Sigmoid colon (tissue), 7 donors: ENCODE data around the gene BAD. TPM values are rescaled to one million over a fixed set of nuclear protein-coding genes. Genes with fewer than 3 reads are reported as not detected.

Experiments
- DNase-seq: peaks from one replicate; pipeline ENCODE4 v3.0.0-alpha.2; 2019
- H3K27ac ChIP-seq, 4 donors: fragments of 200-600 bp; sonication (generic); one replicate each; pipeline ENCODE4 v1.5.1; 2016 to 2019; ENCODE audit warnings: mild to moderate bottlenecking in 1 of 4
- H3K27me3 ChIP-seq, 3 donors: fragments of 200-600 bp; sonication (generic); one replicate each; pipeline ENCODE4 v1.5.1; 2019; ENCODE audit warnings: mild to moderate bottlenecking in 1 of 3
- H3K36me3 ChIP-seq, 4 donors: fragments of 200-600 bp; sonication (generic); one replicate each; pipeline ENCODE4 v1.5.1; 2016 to 2019
- H3K4me1 ChIP-seq, 4 donors: fragments of 200-600 bp; sonication (generic); one replicate each; pipeline ENCODE4 v1.5.1; 2017 to 2019
- H3K4me3 ChIP-seq, 4 donors: fragments of 200-600 bp; sonication (generic); one replicate each; pipeline ENCODE4 v1.5.1; 2017 to 2019; ENCODE audit warnings: mild to moderate bottlenecking in 2 of 4, moderate library complexity in 1 of 4
- H3K9me3 ChIP-seq, 4 donors: fragments of 200-600 bp in 3 of 4; sonication (generic) in 3 of 4; one replicate each; pipeline versions ENCODE4 v1.5.1 to v1.6.1; 2013 to 2019
- EP300 ChIP-seq, 4 donors: sonication (generic); formaldehyde crosslinking; IDR thresholded peaks; one replicate each; pipeline ENCODE4 v1.6.1; 2017; ENCODE audit warnings: antibody characterized with exemption in 4 of 4
- POLR2A ChIP-seq, 2 donors: fragments of 450-650 bp; IDR thresholded peaks; one replicate each; pipeline ENCODE4 v1.6.1; 2016; ENCODE audit warnings: antibody characterized with exemption in 2 of 2, mild to moderate bottlenecking in 2 of 2, moderate library complexity in 2 of 2
- POLR2AphosphoS5 ChIP-seq, 4 donors: sonication (generic); formaldehyde crosslinking; IDR thresholded peaks; one replicate each; pipeline ENCODE4 v1.6.1; 2017; ENCODE audit warnings: antibody characterized with exemption in 4 of 4
- WGBS, 2 donors: extraction: QIAGEN DNeasy Blood & Tissue Kit; methylation state at CpG; one replicate each; pipeline ENCODE4 v1.1.7; 2013; 5-methylcytosine and 5-hydroxymethylcytosine counted together
- intact Hi-C: fragments of 100-400 bp; cut with DNase I; formaldehyde crosslinking; loops from one replicate; pipeline ENCODE4 v1.15.1; 2023
- polyA plus RNA-seq, 3 donors: library from polyadenylated mRNA; stranded (reverse); fragments of 200-250 nt; gene quantifications; one replicate each; pipeline ENCODE4 v1.2.3, GENCODE V29; 2013
- total RNA-seq, 4 donors: library from RNA; depleted of rRNA; stranded (reverse); fragments of >200 nt; gene quantifications; one replicate each; pipeline ENCODE4 v1.1.0, GENCODE V29; 2016
- TF ChIP-seq, protein P1 (sequence below), 4 experiments: fragments of 450-650 bp in 3 of 4; fragments of 200-600 bp in 1 of 4; IDR thresholded peaks; one replicate each; pipeline ENCODE4 v1.5.1; 2016 to 2019; ENCODE audit warnings: antibody characterized with exemption in 4 of 4, mild to moderate bottlenecking in 3 of 4, moderate library complexity in 2 of 4
- donor health status: healthy with polysubstance abuse.
- donor health status: Bipolar disorder and iron deficiency.
- donor health status: healthy.

BAD gene
- total and polyA plus RNA-seq, 7 donors, result 95.3 to 264 (median 127) TPM

DNA sequence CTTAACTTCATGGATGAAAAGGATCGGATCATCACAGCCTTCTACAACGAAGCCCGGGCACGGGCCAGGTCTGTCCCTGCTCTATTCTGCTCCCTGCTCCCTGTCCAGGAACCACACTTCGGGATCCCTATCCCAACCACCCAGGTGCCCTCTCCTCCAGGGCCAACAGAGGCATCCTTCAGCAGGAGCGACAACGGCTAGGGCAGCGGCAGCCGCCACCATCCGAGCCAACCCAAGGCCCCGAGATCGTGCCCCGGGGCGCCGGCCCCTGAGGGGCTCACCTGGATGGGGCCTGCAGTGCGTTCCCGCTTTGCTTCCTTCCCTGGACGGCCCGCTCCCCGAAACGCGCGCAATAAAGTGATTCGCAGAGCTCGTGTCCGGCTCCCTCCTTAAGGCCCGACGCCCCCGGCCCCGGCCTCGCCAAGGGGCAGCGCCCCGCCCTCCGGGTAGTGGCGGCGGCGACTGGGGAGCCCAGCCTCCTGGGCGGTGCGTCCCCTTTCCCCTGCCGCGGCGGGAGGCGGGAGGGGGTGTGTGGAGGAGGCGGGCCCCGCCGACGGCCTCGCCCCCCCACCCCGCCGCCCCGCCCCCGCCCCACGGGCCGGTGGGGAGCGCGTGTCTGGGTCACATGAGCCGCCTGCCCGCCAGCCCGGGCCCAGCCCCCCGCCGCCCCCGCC is 50.4 kb downstream of the BAD start, which contains the start of gene VEGFB:
Gene VEGFB (plus strand): TSS at position 672 of the 674 bp plus-strand sequence. CDS start 250 bp downstream, outside the sequence.
- intact Hi-C loops, result no loop called here
- Histone ChIP-seq H3K4me1 (peaks cover 0 to 59% (median 42%) of the 10 kb centered on the region in 4 donors), H3K27me3 (no peaks in the 10 kb centered on the region), H3K9me3 (no peaks in the 10 kb centered on the region), H3K36me3 (peaks cover 0 to 26% (median 2%) of the 10 kb centered on the region in 4 donors), H3K4me3 (peak within 1 kb of the TSS; percentile 66 to 88 (median 80)), H3K27ac (peak within 1 kb of the TSS; percentile 88 to 93 (median 91))
- peak; percentile 91 for DNase-seq
- 1 to 6% methylated on average over 60 to 62 of the region's 62 CpGs for WGBS, 2 donors
- TF ChIP-seq POLR2AphosphoS5 (IDR thresholded peaks at IDR 0.05) (peak; percentile 58 to 86 (median 73)), POLR2A (IDR thresholded peaks at IDR 0.05) (peak; percentile 16 to 33), EP300 (IDR thresholded peaks at IDR 0.05) (no peak)
- TF ChIP-seq, protein P1, sequence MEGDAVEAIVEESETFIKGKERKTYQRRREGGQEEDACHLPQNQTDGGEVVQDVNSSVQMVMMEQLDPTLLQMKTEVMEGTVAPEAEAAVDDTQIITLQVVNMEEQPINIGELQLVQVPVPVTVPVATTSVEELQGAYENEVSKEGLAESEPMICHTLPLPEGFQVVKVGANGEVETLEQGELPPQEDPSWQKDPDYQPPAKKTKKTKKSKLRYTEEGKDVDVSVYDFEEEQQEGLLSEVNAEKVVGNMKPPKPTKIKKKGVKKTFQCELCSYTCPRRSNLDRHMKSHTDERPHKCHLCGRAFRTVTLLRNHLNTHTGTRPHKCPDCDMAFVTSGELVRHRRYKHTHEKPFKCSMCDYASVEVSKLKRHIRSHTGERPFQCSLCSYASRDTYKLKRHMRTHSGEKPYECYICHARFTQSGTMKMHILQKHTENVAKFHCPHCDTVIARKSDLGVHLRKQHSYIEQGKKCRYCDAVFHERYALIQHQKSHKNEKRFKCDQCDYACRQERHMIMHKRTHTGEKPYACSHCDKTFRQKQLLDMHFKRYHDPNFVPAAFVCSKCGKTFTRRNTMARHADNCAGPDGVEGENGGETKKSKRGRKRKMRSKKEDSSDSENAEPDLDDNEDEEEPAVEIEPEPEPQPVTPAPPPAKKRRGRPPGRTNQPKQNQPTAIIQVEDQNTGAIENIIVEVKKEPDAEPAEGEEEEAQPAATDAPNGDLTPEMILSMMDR (IDR thresholded peaks at IDR 0.05), result no peak

DNA sequence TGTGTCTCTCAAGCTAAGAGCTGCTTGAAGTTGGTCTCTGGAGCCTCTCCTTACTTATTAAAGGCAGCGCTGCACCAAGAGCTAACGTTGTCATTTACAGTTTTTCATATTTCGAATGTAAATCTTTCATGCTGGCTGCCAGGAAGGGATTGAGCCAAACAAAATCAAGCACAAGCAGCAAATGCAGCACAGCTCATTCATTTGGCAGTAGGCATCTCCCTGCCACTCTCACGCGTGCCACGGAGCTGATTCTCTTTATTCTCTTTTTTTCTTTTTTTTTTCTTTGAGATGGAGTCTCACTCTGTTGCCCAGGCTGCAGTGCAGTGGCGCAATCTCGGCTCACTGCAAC is 51.5 kb downstream of the BAD start:
- TF ChIP-seq EP300 (IDR thresholded peaks at IDR 0.05), result no peak
- Histone ChIP-seq H3K4me1 (peaks cover 0 to 62% (median 48%) of the 10 kb centered on the region in 4 donors), H3K27ac (peak overlapping the region in 3 of 4 donors; percentile 15 to 98 (median 89)), H3K9me3 (no peaks in the 10 kb centered on the region), H3K4me3 (no peak overlapping the region), H3K27me3 (no peaks in the 10 kb centered on the region), H3K36me3 (peaks cover 0 to 15% (median 2%) of the 10 kb centered on the region in 4 donors)
- DNase-seq, result no peak
- WGBS, 2 donors, result 87 to 91% methylated on average over 8 of the region's 8 CpGs
- intact Hi-C loops, result no loop called here

DNA sequence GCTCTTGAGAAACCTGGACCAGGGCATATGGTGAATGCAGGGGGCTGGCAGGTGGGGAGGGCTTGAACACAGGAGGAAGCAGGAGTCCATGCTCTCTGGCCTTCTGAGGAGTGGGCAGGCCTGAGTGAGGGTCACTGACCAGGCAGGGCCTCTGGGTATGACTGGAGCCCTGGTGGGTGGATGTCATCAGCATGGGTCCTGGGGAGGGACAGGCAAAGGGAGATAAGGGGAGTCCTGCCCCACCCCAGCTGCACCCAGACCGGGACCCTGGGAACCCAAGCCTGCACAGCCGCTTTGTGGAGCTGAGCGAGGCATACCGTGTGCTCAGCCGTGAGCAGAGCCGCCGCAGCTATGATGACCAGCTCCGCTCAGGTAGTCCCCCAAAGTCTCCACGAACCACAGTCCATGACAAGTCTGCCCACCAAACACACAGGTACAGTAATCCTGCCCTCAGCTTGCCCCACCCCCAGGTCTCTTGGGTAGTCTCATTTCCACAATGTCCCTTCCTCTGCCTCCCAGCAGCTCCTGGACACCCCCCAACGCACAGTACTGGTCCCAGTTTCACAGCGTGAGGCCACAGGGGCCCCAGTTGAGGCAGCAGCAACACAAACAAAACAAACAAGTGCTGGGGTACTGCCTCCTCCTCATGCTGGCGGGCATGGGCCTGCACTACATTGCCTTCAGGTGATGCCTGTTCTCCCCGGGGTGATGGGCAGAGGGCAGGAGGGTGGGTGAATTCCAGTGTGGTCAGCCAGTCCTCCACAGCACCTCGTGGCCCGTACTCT is 52.1 kb downstream of the BAD start:
- Histone ChIP-seq H3K36me3 (peaks cover 0 to 9% (median 1%) of the 10 kb centered on the region in 4 donors), H3K27me3 (no peaks in the 10 kb centered on the region), H3K27ac (peak overlapping the region in 3 of 4 donors; percentile 15 to 98 (median 95)), H3K9me3 (no peaks in the 10 kb centered on the region), H3K4me1 (peaks cover 0 to 68% (median 53%) of the 10 kb centered on the region in 4 donors), H3K4me3 (no peak overlapping the region)
- no peak for DNase-seq
- 84 to 91% methylated on average over 15 of the region's 15 CpGs for WGBS, 2 donors
- TF ChIP-seq POLR2A (IDR thresholded peaks at IDR 0.05), result no peak
- TF ChIP-seq POLR2AphosphoS5 (IDR thresholded peaks at IDR 0.05), result no peak
- no peak for TF ChIP-seq EP300 (IDR thresholded peaks at IDR 0.05)
- TF ChIP-seq, protein P1 (IDR thresholded peaks at IDR 0.05), result no peak
- intact Hi-C loops, result no loop called here

DNA sequence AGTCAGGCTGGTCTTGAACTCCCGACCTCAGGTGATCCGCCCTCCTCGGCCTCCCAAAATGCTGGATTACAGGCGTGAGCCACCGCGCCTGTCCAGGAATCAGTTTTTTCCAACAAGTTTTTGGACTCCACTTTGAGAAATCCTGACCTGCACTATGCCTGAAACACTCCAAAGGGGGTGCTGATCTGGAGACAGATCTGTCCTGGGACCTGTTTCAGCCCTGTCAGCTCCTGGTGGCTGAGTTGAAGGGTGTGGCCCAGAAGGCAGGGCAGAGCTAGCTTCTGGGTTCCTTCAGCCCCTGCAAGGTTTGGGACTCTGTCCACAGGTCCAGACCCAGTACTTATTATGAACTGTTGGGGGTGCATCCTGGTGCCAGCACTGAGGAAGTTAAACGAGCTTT is 52.9 kb downstream of the BAD start:
- WGBS, 2 donors, result 59 to 83% methylated on average over 7 of the region's 7 CpGs
- H3K27me3 ChIP-seq, result no peaks in the 10 kb centered on the region
- H3K36me3 ChIP-seq, result peaks cover 0 to under 1% (median 0%) of the 10 kb centered on the region in 4 donors
- no peak overlapping the region for H3K4me3 ChIP-seq
- peaks cover 0 to 76% (median 61%) of the 10 kb centered on the region in 4 donors for H3K4me1 ChIP-seq
- intact Hi-C loops, result no loop called here
- H3K9me3 ChIP-seq, result no peaks in the 10 kb centered on the region
- TF ChIP-seq POLR2A (IDR thresholded peaks at IDR 0.05) (no peak), POLR2AphosphoS5 (IDR thresholded peaks at IDR 0.05) (no peak), EP300 (IDR thresholded peaks at IDR 0.05) (no peak)
- TF ChIP-seq, protein P1 (IDR thresholded peaks at IDR 0.05), result no peak
- H3K27ac ChIP-seq, result peak overlapping the region; percentile 95 to 98 (median 96)
- no peak for DNase-seq

DNA sequence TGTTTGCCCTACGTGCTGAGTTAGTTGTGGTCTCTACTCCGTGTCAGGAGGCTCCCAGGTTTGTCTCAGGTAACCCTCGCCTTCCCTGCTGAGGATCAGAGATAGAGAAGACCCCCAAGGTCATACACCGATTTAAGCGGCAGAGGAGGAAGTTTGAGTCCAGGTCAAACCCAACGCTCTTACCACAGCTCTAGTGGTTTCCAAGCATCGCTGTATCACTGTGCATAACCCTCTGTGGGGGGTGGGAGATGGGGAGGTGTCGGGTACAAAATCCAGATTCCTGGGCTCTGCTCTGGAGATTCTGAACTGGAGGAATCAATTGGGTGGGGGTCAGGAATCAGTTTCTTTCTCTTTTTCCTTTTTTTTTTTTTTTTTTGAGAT is 53.5 kb downstream of the BAD start:
- intact Hi-C loops, result no loop called here
- WGBS, 2 donors, result 4 to 5% methylated on average over 8 of the region's 8 CpGs
- no peak for TF ChIP-seq POLR2AphosphoS5 (IDR thresholded peaks at IDR 0.05)
- TF ChIP-seq POLR2A (IDR thresholded peaks at IDR 0.05), result no peak
- TF ChIP-seq EP300 (IDR thresholded peaks at IDR 0.05), result no peak
- TF ChIP-seq, protein P1 (IDR thresholded peaks at IDR 0.05), result no peak
- Histone ChIP-seq H3K9me3 (no peaks in the 10 kb centered on the region), H3K4me1 (peaks cover 0 to 75% (median 61%) of the 10 kb centered on the region in 4 donors), H3K36me3 (no peaks in the 10 kb centered on the region), H3K27me3 (no peaks in the 10 kb centered on the region), H3K4me3 (peak overlapping the region; percentile 57 to 82 (median 76)), H3K27ac (peak overlapping the region; percentile 95 to 98 (median 96))
- DNase-seq, result no peak
